Tibial nerve (tissue), 4 donors: ENCODE measurements around the gene CDKN2C.

Experiments
- EP300 ChIP-seq, 2 donors: sonication (generic); formaldehyde crosslinking; IDR thresholded peaks; one replicate each; pipeline ENCODE4 v1.6.1; 2017; ENCODE audit warnings: antibody characterized with exemption in 2 of 2, mild to moderate bottlenecking in 1 of 2
- POLR2A ChIP-seq, 2 donors: fragments of 450-650 bp; IDR thresholded peaks; one replicate each; pipeline ENCODE4 v1.6.1; 2017; ENCODE audit warnings: antibody characterized with exemption in 2 of 2, mild to moderate bottlenecking in 2 of 2, moderate library complexity in 2 of 2
- TF ChIP-seq, protein P1 (sequence below), 5 experiments: fragments of 200-600 bp in 3 of 5; fragments of 450-650 bp in 2 of 5; sonication (generic) in 3 of 5; IDR thresholded peaks; one replicate each; pipeline ENCODE4 v1.5.1; 2016 to 2019; ENCODE audit warnings: antibody characterized with exemption in 5 of 5, mild to moderate bottlenecking in 3 of 5, moderate library complexity in 2 of 5

- TF ChIP-seq, protein P1, sequence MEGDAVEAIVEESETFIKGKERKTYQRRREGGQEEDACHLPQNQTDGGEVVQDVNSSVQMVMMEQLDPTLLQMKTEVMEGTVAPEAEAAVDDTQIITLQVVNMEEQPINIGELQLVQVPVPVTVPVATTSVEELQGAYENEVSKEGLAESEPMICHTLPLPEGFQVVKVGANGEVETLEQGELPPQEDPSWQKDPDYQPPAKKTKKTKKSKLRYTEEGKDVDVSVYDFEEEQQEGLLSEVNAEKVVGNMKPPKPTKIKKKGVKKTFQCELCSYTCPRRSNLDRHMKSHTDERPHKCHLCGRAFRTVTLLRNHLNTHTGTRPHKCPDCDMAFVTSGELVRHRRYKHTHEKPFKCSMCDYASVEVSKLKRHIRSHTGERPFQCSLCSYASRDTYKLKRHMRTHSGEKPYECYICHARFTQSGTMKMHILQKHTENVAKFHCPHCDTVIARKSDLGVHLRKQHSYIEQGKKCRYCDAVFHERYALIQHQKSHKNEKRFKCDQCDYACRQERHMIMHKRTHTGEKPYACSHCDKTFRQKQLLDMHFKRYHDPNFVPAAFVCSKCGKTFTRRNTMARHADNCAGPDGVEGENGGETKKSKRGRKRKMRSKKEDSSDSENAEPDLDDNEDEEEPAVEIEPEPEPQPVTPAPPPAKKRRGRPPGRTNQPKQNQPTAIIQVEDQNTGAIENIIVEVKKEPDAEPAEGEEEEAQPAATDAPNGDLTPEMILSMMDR (IDR thresholded peaks at IDR 0.05) = no peak
- TF ChIP-seq POLR2A (IDR thresholded peaks at IDR 0.05) (no peak), EP300 (IDR thresholded peaks at IDR 0.05) (no peak)
Observed at GRCh38 chr1:50975436-50975835, 5.4 kb downstream of the CDKN2C start.
